GM12864 (cell line): ENCODE measurements around the gene ADAMTS18.

ENCODE experiments used
- DNase-seq: peaks from one replicate; pipeline ENCODE4 v3.0.0-alpha.2; 2011; ENCODE audit warnings: low read depth
- H3K4me3 ChIP-seq: 2 replicates; pipeline ENCODE4 v1.5.1; 2011; ENCODE audit warnings: mild to moderate bottlenecking, low read depth, low read length, control low read depth
- TF ChIP-seq, protein P1 (sequence below): IDR thresholded peaks from 2 replicates; pipeline ENCODE4 v1.5.1; 2011; ENCODE audit warnings: low read depth, mild to moderate bottlenecking, moderate library complexity, low read length, control low read depth, inconsistent platforms; ENCODE audit errors: missing control alignments

The ADAMTS18 gene

DNA sequence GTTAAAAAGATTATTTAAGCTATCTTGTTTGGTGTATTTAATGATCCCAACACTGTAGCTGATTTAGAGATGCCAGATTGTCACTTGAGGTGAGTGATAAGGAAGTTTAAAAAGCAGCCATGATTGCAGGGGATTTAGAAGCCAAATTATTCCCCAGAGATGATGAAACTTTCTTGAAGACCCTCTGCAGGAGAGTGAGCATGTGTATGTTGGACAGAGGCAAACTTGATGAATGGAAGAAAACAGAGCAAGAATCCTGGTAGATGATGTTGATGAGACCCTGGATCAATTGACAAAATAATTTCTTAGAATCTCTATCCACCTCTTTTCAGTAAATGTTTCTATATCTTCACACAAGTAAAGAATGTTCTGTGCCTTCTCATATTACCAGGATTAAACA lies 14.4 kb upstream of the ADAMTS18 start:
- no peak overlapping the region for H3K4me3 ChIP-seq
- no peak for DNase-seq
- TF ChIP-seq, protein P1, sequence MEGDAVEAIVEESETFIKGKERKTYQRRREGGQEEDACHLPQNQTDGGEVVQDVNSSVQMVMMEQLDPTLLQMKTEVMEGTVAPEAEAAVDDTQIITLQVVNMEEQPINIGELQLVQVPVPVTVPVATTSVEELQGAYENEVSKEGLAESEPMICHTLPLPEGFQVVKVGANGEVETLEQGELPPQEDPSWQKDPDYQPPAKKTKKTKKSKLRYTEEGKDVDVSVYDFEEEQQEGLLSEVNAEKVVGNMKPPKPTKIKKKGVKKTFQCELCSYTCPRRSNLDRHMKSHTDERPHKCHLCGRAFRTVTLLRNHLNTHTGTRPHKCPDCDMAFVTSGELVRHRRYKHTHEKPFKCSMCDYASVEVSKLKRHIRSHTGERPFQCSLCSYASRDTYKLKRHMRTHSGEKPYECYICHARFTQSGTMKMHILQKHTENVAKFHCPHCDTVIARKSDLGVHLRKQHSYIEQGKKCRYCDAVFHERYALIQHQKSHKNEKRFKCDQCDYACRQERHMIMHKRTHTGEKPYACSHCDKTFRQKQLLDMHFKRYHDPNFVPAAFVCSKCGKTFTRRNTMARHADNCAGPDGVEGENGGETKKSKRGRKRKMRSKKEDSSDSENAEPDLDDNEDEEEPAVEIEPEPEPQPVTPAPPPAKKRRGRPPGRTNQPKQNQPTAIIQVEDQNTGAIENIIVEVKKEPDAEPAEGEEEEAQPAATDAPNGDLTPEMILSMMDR = no peak

DNA sequence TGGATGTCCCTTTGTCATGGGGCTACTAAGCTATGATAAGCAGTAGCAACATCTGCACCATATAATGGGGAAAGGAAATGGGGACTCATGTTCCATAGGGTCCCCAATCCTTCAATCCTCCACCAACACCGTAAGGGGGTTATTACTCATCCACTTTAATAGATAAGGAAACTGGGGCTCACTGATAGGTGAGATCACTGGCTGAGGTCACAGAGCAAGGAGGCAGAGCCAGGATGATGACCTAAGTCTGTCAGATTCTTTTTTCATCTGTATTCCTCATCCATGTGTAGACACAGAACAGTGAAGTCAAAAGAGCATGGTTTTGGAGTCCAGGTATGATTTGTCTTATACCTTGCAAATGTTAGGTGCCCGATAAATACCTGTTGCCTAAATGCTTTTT lies 10.5 kb upstream of the ADAMTS18 start:
- H3K4me3 ChIP-seq = no peak overlapping the region
- TF ChIP-seq, protein P1 = no peak
- DNase-seq = no peak

DNA sequence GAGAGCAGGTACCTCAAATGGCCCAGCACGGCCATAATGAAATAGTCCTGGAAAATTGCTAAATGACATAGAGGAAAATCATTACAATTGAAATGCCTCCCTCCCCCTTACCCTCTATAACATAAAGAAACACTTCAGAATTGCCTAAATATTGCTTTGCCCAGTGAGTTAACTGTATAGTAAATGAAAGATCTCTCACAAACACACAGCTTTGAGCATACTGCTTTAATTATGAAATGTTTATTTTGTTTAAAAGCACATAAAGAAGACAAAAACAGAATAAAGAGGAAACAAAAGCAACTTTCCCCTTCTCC lies 9.3 kb upstream of the ADAMTS18 start:
- DNase-seq = no peak
- TF ChIP-seq, protein P1 = no peak

GRCh38 chr16:77443357-77444146 lies 8.7 kb upstream of the ADAMTS18 start:
- TF ChIP-seq, protein P1 = no peak
- no peak for DNase-seq
- no peak overlapping the region for H3K4me3 ChIP-seq

More for the DNA sequence above, 9.3 kb upstream of the ADAMTS18 start:
- H3K4me3 ChIP-seq = no peak overlapping the region

GRCh38 chr16:77442078-77442477 lies 7.2 kb upstream of the ADAMTS18 start:
- no peak overlapping the region for H3K4me3 ChIP-seq
- TF ChIP-seq, protein P1 = no peak
- DNase-seq = no peak

GRCh38 chr16:77439106-77439505 lies 4.3 kb upstream of the ADAMTS18 start:
- TF ChIP-seq, protein P1 = no peak
- no peak overlapping the region for H3K4me3 ChIP-seq
- DNase-seq = no peak

- DNase-seq = no peak
- TF ChIP-seq, protein P1 = no peak
- H3K4me3 ChIP-seq = no peak overlapping the region
Measured at GRCh38 chr16:77437859-77438258, 3.0 kb upstream of the ADAMTS18 start.
